Erythroblast (primary cell): Measurements from ENCODE around the gene FNDC3A.
A peak's percentile ranks its signal among the peaks of the same experiment; 100 is the strongest.
"Not testable (repeated sequence)": the region's sequence is repeated elsewhere in the genome, so short reads cannot be mapped to it uniquely, and the experiment has no call there.

Experiments used
- DNase-seq, 2 experiments: peaks; one replicate each; lab custom pipeline; 2025; lab: John Stamatoyannopoulos, UW
- GATA1 ChIP-seq: IDR thresholded peaks from 2 replicates; pipeline ENCODE4 v1.6.1; 2011; ENCODE audit warnings: low read depth, mild to moderate bottlenecking, control low read depth, low read length, moderate library complexity
- POLR2A ChIP-seq: IDR thresholded peaks from 2 replicates; pipeline ENCODE4 v1.6.1; 2011; ENCODE audit warnings: mild to moderate bottlenecking, low read length

FNDC3A gene

DNA sequence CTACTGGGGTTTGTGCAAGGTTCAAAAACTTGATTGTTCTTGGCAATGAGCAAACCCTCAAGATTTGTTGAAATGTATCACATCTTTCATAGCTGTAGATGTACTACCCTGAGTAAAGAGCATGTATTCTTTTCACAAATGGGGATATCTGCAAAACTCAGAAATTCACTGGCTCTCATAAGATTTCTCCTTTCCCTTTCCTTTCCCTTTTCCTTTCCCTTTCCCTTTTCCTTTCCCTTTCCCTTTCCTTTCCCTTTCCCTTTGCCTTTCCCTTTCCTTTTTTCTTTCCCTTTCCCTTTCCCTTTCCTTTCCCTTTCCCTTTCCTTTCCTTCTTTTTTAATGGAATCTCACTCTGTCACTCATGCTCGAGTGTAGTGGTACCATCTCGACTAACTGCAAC, 69.1 kb downstream of the FNDC3A start:
- no peak for TF ChIP-seq GATA1
- TF ChIP-seq POLR2A = no peak

DNA sequence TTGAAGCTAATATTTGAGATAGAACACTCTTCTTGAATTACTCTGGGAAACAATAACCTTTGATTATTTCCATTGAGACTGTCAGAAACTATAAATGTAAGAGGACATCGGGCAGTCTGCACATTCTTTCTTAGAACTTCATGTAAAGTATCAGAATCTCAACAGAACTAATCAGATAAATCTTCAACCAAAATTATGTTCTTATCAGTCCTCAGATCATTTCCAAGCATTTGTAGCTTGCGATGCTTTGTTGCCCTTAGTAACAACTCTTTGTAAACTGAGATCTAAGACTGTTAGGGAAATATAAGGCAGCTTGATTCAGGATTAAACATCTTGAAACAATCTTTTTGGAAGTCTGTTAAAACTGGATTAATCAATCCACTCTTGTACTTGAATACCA, 70.3 kb downstream of the FNDC3A start:
- no peak for DNase-seq
- no peak for TF ChIP-seq POLR2A
- no peak for TF ChIP-seq GATA1

More for the DNA sequence above, 69.1 kb downstream of the FNDC3A start:
- DNase-seq = no peak

DNA sequence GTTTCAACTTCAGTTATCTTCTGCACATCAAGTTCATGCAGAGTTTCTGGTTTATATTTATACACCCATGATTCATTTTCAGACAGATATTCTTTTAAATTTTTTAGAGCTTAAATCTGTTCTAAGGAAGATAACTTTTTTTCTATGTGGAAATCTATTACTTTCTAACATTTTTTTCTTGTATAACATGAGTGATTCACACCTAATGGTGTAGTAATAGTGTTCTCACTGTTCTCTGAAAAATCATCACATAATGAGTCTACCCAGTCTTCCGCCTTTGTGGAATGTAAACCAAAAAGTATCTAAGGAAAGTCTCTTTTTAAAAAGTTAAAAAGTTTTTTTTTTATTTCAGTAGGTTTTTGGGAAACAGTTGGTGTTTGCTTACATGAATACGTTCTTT, 70.8 kb downstream of the FNDC3A start:
- TF ChIP-seq GATA1 (no peak), POLR2A (no peak)
- no peak for DNase-seq

GRCh38 chr13:49052813-49053212, 77.1 kb downstream of the FNDC3A start:
- DNase-seq = no peak
- no peak for TF ChIP-seq GATA1
- TF ChIP-seq POLR2A = no peak

DNA sequence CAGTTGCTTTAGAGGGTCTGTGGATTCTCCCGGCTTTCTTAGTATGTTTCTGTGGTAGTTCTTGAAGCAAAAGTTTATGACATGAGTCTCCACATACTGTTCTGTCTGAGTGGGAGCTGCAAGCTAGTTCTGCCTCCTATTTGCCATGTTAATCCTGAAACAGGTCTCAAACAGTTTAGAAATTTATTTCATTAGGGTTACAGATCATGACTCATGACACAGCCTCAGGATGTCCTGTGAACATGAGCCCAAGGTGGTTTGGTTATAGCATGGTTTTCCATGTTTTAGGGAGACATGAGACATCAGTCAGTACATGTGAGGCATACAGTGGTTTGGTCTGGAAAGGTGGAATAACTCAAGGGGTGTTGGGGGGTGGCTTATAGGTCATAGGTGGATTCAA, 77.5 kb downstream of the FNDC3A start:
- no peak for TF ChIP-seq GATA1
- no peak for TF ChIP-seq POLR2A
- no peak for DNase-seq

- no peak for DNase-seq
- no peak for TF ChIP-seq GATA1
- no peak for TF ChIP-seq POLR2A
Measured at GRCh38 chr13:49053906-49054305, 78.2 kb downstream of the FNDC3A start.

GRCh38 chr13:49055021-49055420, 79.3 kb downstream of the FNDC3A start:
- TF ChIP-seq POLR2A = no peak
- TF ChIP-seq GATA1 = no peak
- no peak for DNase-seq

- DNase-seq = no peak
- no peak for TF ChIP-seq POLR2A
- TF ChIP-seq GATA1 = no peak
Measured at GRCh38 chr13:49057176-49057575, 81.5 kb downstream of the FNDC3A start.

DNA sequence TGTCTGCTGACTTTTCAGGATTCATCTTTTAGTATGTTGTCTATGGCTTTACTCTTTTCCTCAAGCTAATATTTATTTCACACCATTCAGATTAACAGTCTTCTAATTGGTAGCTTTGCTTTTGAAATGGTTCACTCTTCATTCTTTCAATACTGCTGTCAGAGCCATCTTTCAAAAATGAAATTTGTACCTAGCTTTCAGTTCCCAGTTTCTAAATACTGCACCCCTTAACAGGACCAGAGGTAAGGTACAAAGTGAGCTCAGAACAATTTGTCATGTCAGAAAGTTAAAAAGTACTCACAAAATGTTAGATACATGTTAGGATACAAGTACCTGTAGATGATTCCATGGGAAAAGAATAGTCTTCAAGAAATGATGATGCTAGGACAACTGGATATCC, 83.0 kb downstream of the FNDC3A start:
- no peak for DNase-seq
- no peak for TF ChIP-seq GATA1
- no peak for TF ChIP-seq POLR2A

DNA sequence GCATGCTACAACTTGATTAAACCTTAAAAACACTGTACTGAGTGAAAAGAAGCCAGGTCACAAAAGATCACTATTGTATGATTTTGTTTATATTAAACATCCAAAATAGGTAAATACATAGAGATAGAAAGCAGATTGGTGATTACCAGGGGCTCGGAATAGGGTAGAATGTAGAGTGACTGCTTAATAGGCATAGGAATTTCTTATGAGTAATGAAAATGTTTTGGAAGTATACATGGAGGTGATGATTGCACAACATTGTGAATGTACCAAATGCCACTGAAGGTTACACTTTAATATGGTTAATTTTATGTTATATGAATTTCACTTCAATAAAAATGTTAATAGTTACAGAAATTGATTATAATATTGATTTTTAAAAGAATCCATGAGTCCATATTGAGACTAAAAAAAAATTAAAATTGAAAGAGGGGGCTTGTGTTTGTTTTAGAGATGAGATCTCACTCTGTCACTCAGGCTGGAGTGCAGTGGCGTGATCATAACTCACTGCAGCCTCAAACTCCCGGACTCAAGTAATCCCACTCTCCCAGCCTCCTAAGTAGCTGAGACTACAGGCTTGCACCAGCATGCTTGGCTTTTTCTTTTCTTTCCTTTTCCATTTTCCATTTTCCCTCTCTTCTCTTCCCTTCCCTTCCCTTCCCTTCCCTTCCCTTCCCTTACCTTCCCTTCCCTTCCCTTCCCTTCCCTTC, 85.1 kb downstream of the FNDC3A start:
- peak in 1 of 2 experiments; percentile 3 for DNase-seq
- TF ChIP-seq POLR2A = no peak
- TF ChIP-seq GATA1 = no peak

- not testable (repeated sequence) for DNase-seq
Measured at GRCh38 chr13:49061388-49061752, 85.7 kb downstream of the FNDC3A start.

DNA sequence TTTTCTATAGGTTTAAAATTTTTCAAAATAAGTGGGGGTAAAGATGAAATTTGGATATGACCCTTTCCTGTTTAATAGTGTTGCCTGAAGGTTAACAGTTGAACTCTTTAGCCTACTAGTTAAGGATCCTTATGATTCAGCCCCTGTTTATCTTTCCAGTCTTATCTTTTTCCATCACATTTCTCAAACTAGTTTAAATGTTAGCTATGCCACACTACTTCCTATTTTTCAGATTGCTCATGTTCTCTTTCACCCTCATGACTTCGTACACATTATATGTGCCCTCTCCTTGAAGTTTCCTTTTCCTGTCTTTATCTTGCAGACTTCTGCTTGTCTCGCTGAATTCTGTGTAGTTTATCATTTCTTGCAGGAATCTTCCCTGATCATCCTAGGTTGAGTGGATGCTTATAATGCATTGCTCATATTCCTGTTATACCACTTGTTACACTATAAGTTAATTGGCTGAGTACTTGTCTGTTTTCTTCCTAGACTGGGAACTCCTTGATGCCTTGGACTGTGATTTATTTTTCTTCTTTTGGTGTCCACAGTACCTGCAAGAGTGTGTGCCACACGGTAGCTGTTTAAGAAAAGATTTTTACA, 86.7 kb downstream of the FNDC3A start:
- no peak for TF ChIP-seq POLR2A
- TF ChIP-seq GATA1 = no peak
- peak; percentile 46 to 72 for DNase-seq

GRCh38 chr13:49063011-49063410, 87.3 kb downstream of the FNDC3A start:
- TF ChIP-seq GATA1 = no peak
- TF ChIP-seq POLR2A = no peak
- DNase-seq = no peak

DNA sequence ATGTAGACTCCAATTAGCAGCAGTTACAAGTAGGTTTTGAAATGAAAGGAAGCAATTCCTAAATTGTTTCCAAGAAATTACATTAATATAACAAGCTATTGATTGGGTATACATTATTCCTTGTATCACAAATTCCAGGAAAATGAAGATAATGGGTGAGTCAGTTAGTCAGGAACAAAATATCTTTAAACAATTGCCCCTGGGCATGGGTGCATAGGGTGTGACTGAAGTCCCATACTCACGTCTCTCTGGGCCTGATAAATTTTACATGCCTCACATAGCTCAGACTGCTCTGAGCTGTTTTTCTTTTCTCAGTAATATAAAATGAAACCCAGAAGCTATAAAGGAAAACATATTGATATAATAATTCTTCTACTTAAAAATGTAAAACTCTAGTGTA, 87.8 kb downstream of the FNDC3A start:
- peak; percentile 35 to 39 for DNase-seq
- TF ChIP-seq GATA1 (no peak), POLR2A (no peak)

DNA sequence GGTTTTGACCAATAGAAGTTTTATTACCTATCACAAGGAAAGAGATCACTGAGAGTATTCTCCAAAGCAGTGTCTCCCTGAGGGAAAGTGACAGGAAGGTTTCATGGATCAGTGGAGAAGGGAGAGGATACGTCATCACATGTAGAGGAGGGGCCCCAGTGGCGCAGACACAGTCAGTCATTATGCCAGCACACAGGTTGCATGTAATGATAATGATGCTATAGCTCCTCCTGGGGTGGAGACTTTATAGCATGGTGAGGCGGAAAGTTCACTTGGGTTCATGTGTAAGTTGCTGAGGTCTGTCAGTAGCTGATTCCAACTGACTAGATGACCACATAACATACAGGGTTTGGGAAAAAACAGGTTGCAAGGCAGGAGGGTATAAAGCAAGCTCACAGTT, 88.8 kb downstream of the FNDC3A start:
- DNase-seq = peak; percentile 87 to 93

GRCh38 chr13:49066856-49067255, 91.1 kb downstream of the FNDC3A start:
- no peak for TF ChIP-seq POLR2A
- no peak for TF ChIP-seq GATA1
- no peak for DNase-seq

More for the DNA sequence above, 88.8 kb downstream of the FNDC3A start:
- TF ChIP-seq POLR2A (no peak), GATA1 (no peak)

DNA sequence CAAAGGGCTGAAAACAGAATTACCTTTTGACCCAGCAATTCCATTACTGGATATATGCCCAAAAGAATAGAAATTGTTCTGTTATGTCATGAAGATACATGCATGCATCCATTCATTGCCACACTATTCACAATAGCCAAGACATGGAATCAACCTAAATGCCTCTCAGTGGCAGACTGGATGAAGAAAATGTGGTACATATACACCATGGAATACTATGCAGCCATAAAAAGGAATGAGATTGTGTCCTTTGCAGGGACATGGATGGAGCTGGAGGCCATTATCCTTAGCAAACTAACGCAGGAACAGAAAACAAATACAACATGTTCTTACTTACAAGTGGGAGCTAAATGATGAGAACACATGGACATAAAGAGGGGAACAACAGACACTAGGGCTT, 92.8 kb downstream of the FNDC3A start:
- DNase-seq = not testable (repeated sequence)

DNA sequence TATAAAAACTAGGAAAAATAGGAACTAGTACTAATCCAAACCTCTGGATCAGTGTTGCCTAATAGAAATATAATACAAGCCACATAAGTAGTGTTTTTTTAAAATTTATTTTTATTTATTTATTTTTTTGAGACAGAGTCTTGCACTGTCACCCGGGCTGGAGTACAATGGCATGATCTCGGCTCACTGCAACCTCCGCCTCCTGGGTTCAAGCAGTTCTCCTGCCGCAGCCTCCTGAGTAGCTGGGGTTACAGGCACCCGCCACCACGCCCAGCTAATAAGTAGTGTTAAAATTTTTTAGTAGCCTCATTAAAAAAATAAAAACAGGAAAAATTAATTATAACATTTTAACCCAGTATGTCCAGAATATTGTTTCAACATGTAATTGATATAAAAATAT, 94.3 kb downstream of the FNDC3A start:
- DNase-seq = not testable (repeated sequence)
